ENCODE measurements around the gene FNDC4.

Gene FNDC4

GRCh38 chr2:27471961-27472360, 23.0 kb downstream of the FNDC4 start:
- TF ChIP-seq CTCF (IDR thresholded peaks at IDR 0.05; ENCODE audit: low read depth, low read length, missing control alignments): no peak

GRCh38 chr2:27464443-27464842, 30.6 kb downstream of the FNDC4 start:
- no peak for DNase-seq (ENCODE audit: low read depth)
- no peak overlapping the region for H3K4me3 ChIP-seq (ENCODE audit: low read depth, low read length)
- TF ChIP-seq CTCF (IDR thresholded peaks at IDR 0.05; ENCODE audit: low read depth, low read length, missing control alignments): no peak

More at GRCh38 chr2:27471961-27472360, 23.0 kb downstream of the FNDC4 start:
- no peak for DNase-seq (ENCODE audit: low read depth)
- H3K4me3 ChIP-seq (ENCODE audit: low read depth, low read length): no peak overlapping the region

GRCh38 chr2:27461118-27461517, 33.9 kb downstream of the FNDC4 start:
- no peak for TF ChIP-seq CTCF (IDR thresholded peaks at IDR 0.05; ENCODE audit: low read depth, low read length, missing control alignments)
- DNase-seq (ENCODE audit: low read depth): no peak
- no peak overlapping the region for H3K4me3 ChIP-seq (ENCODE audit: low read depth, low read length)

- H3K4me3 ChIP-seq (ENCODE audit: low read depth, low read length): no peak overlapping the region
- DNase-seq (ENCODE audit: low read depth): no peak
- no peak for TF ChIP-seq CTCF (IDR thresholded peaks at IDR 0.05; ENCODE audit: low read depth, low read length, missing control alignments)
Measured at GRCh38 chr2:27453968-27454367, 41.0 kb downstream of the FNDC4 start.

- no peak for TF ChIP-seq CTCF (IDR thresholded peaks at IDR 0.05; ENCODE audit: low read depth, low read length, missing control alignments)
- no peak overlapping the region for H3K4me3 ChIP-seq (ENCODE audit: low read depth, low read length)
- no peak for DNase-seq (ENCODE audit: low read depth)
Measured at GRCh38 chr2:27451095-27451494, 43.9 kb downstream of the FNDC4 start.

- no peak for TF ChIP-seq CTCF (IDR thresholded peaks at IDR 0.05; ENCODE audit: low read depth, low read length, missing control alignments)
- H3K4me3 ChIP-seq (ENCODE audit: low read depth, low read length): no peak overlapping the region
- DNase-seq (ENCODE audit: low read depth): no peak
Measured at GRCh38 chr2:27448381-27448780, 46.6 kb downstream of the FNDC4 start.

- H3K4me3 ChIP-seq (ENCODE audit: low read depth, low read length): no peak overlapping the region
- no peak for DNase-seq (ENCODE audit: low read depth)
- TF ChIP-seq CTCF (IDR thresholded peaks at IDR 0.05; ENCODE audit: low read depth, low read length, missing control alignments): no peak
Measured at GRCh38 chr2:27446057-27446456, 48.9 kb downstream of the FNDC4 start.

All from GM12864 (cell line).